ENCODE results near the gene PRKCD.

The PRKCD gene

DNA sequence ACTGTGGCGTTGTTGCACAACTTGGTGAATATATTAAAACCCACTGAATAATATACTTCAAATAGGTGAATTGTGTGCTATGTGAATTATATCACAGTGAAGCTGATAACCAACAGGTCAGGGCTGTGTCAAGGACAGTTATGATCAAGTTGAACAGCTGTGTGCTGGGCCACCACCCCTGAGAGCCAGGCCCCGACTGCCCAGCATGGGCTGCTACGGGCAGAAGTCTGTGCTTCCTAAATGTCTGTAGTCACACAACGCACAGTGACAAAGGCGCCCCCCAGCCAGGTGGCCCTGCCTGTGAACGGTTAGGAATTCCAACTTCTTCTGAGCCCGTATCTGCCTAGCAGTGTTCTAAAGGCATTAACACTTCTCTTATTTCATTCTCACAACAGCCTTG lies 62.0 kb downstream of the PRKCD start:
- H3K9ac ChIP-seq (ENCODE audit: insufficient read length, low read depth), result no peak overlapping the region
- TF ChIP-seq YY1 (IDR thresholded peaks at IDR 0.05; ENCODE audit: insufficient read depth, insufficient read length) (no peak), ZNF274 (IDR thresholded peaks at IDR 0.05; ENCODE audit: low read depth, low read length) (no peak), SUZ12 (IDR thresholded peaks at IDR 0.05; ENCODE audit: extremely low read depth, insufficient read depth, insufficient read length) (no peak)
- peaks cover 2% of the 10 kb centered on the region for H3K4me1 ChIP-seq (ENCODE audit: insufficient read depth, insufficient read length)
- no peaks in the 10 kb centered on the region for H3K27me3 ChIP-seq (ENCODE audit: insufficient read depth, insufficient read length)
- peaks cover 58% of the 10 kb centered on the region for H3K36me3 ChIP-seq (ENCODE audit: insufficient read depth, insufficient read length, low read length)
- no peak for DNase-seq (ENCODE audit: low read depth, low spot score)
- H3K9me3 ChIP-seq (ENCODE audit: insufficient read depth, low read length), result no peaks in the 10 kb centered on the region
- H3K4me3 ChIP-seq (ENCODE audit: insufficient read length, low read depth), result no peak overlapping the region

DNA sequence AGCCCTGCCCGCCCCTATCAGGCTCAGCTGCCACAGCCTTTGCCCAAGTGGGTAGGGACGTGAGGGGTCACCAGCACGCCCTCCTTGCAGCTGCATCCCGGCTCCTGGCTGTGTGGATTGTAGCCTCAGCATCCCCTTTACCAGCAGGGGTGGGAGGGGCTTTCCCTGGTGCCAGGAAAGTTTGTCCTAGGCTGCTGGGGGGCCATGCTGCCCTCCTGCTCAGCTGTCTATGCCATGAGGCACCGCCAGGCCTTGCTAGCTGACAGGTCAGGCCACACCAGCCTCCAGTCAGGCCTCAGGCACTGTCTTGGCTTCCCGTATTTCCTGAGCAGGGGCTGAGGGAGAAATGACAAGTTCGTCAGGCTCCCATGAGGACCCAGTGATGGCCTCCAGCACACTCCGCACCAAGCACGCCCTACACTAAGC lies 62.5 kb downstream of the PRKCD start:
- DNase-seq (ENCODE audit: low read depth, low spot score), result no peak
- TF ChIP-seq ZNF274 (IDR thresholded peaks at IDR 0.05; ENCODE audit: low read depth, low read length) (no peak), SUZ12 (IDR thresholded peaks at IDR 0.05; ENCODE audit: extremely low read depth, insufficient read depth, insufficient read length) (no peak), YY1 (IDR thresholded peaks at IDR 0.05; ENCODE audit: insufficient read depth, insufficient read length) (no peak)
- H3K36me3 ChIP-seq (ENCODE audit: insufficient read depth, insufficient read length, low read length), result peaks cover 63% of the 10 kb centered on the region

DNA sequence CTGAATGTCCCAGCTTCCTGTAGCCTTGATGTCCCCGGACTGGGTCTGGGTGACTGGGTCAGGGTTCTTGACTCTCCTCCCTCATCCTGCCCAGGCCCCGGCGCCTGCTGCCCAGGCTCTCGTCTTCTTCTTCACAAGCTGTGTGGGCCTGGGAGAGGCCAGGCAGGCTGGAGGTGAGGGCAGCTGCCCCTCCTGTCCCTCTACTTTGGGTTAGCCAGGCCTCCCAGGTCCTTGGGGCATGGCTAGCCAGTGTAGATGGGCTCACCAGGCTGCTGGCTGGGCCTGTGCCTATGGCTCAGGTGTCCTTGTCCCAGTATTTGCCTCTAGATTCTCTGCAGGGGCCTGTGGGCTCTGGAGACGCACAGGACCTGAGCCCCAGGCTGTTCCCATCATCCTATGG lies 63.0 kb downstream of the PRKCD start:
- Histone ChIP-seq H3K27me3 (ENCODE audit: insufficient read depth, insufficient read length) (no peaks in the 10 kb centered on the region), H3K4me1 (ENCODE audit: insufficient read depth, insufficient read length) (peaks cover 7% of the 10 kb centered on the region), H3K9me3 (ENCODE audit: insufficient read depth, low read length) (no peaks in the 10 kb centered on the region), H3K9ac (ENCODE audit: insufficient read length, low read depth) (no peak overlapping the region), H3K36me3 (ENCODE audit: insufficient read depth, insufficient read length, low read length) (peaks cover 68% of the 10 kb centered on the region), H3K4me3 (ENCODE audit: insufficient read length, low read depth) (no peak overlapping the region)
- DNase-seq (ENCODE audit: low read depth, low spot score), result no peak
- no peak for TF ChIP-seq YY1 (IDR thresholded peaks at IDR 0.05; ENCODE audit: insufficient read depth, insufficient read length)
- no peak for TF ChIP-seq ZNF274 (IDR thresholded peaks at IDR 0.05; ENCODE audit: low read depth, low read length)

More for the DNA sequence above, 62.5 kb downstream of the PRKCD start:
- Histone ChIP-seq H3K9ac (ENCODE audit: insufficient read length, low read depth) (no peak overlapping the region), H3K4me3 (ENCODE audit: insufficient read length, low read depth) (no peak overlapping the region), H3K9me3 (ENCODE audit: insufficient read depth, low read length) (no peaks in the 10 kb centered on the region), H3K4me1 (ENCODE audit: insufficient read depth, insufficient read length) (peaks cover 5% of the 10 kb centered on the region), H3K27me3 (ENCODE audit: insufficient read depth, insufficient read length) (no peaks in the 10 kb centered on the region)

DNA sequence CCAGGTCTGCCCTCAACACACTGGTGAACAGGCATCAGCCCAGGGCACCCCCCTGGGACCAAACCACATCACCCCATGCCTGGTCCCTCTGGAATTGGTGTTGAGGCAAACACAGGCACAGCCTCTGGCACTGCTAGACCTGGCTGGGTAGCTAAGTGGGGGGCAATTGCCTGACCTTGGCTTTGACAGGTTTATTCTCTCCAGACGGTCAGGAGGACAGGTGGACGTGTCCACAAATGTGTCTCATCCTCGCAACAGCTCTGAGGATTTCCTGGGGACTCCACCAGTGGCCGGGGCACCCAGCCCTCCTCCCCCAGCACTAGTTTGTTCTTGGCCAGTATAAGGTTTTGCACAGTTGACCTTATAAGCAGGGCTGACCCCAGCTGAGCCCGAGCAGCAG lies 63.5 kb downstream of the PRKCD start:
- Histone ChIP-seq H3K27me3 (ENCODE audit: insufficient read depth, insufficient read length) (no peaks in the 10 kb centered on the region), H3K9me3 (ENCODE audit: insufficient read depth, low read length) (no peaks in the 10 kb centered on the region), H3K9ac (ENCODE audit: insufficient read length, low read depth) (no peak overlapping the region), H3K4me3 (ENCODE audit: insufficient read length, low read depth) (no peak overlapping the region), H3K36me3 (ENCODE audit: insufficient read depth, insufficient read length, low read length) (peaks cover 73% of the 10 kb centered on the region), H3K4me1 (ENCODE audit: insufficient read depth, insufficient read length) (peaks cover 7% of the 10 kb centered on the region)
- DNase-seq (ENCODE audit: low read depth, low spot score), result no peak
- TF ChIP-seq YY1 (IDR thresholded peaks at IDR 0.05; ENCODE audit: insufficient read depth, insufficient read length), result no peak

DNA sequence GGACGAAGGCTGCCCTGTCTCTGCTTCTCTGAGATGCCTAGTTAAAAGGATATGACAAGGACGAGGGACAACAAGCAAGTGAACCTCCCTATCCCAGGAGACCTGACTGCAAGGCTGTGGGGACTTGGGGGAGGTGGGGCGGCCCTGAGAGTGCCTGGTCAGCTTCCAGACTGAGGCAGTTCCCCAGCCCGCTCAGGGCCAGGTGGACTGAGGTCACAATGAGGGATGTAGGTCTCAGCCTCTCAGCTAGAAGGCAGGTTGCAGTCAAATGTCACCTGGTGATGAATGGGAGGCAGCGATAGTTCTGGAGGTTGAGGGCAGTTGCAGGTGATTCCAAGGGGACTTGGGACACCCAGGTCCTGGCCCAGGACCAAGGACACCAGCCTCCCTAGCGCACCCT lies 64.2 kb downstream of the PRKCD start:
- no peak for DNase-seq (ENCODE audit: low read depth, low spot score)
- TF ChIP-seq SUZ12 (IDR thresholded peaks at IDR 0.05; ENCODE audit: extremely low read depth, insufficient read depth, insufficient read length) (no peak), YY1 (IDR thresholded peaks at IDR 0.05; ENCODE audit: insufficient read depth, insufficient read length) (no peak), ZNF274 (IDR thresholded peaks at IDR 0.05; ENCODE audit: low read depth, low read length) (no peak)
- Histone ChIP-seq H3K36me3 (ENCODE audit: insufficient read depth, insufficient read length, low read length) (peaks cover 80% of the 10 kb centered on the region), H3K27me3 (ENCODE audit: insufficient read depth, insufficient read length) (no peaks in the 10 kb centered on the region), H3K9ac (ENCODE audit: insufficient read length, low read depth) (no peak overlapping the region), H3K9me3 (ENCODE audit: insufficient read depth, low read length) (no peaks in the 10 kb centered on the region), H3K4me1 (ENCODE audit: insufficient read depth, insufficient read length) (peaks cover 7% of the 10 kb centered on the region), H3K4me3 (ENCODE audit: insufficient read length, low read depth) (no peak overlapping the region)

DNA sequence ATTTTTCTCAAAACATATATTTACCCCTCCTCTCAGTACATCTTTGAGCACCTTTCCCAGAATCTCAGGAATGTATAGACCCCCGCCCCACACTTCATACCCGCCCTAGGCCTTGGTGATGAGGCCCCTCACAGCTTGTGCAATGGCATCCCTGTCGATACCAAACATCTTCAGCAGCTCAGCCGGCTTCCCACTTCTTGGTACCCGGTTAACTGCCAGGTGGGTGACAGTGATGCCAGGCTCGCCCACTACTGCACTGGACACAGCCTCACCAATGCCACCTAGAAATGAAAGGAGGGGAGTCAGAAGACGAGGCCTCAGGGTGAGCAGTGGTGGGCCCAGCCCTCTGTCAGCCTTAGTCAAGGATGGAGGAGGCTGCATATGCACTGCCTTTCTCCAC lies 64.6 kb downstream of the PRKCD start:
- TF ChIP-seq YY1 (IDR thresholded peaks at IDR 0.05; ENCODE audit: insufficient read depth, insufficient read length) (no peak), SUZ12 (IDR thresholded peaks at IDR 0.05; ENCODE audit: extremely low read depth, insufficient read depth, insufficient read length) (no peak), ZNF274 (IDR thresholded peaks at IDR 0.05; ENCODE audit: low read depth, low read length) (no peak)
- H3K4me3 ChIP-seq (ENCODE audit: insufficient read length, low read depth), result no peak overlapping the region
- peaks cover 84% of the 10 kb centered on the region for H3K36me3 ChIP-seq (ENCODE audit: insufficient read depth, insufficient read length, low read length)
- no peaks in the 10 kb centered on the region for H3K9me3 ChIP-seq (ENCODE audit: insufficient read depth, low read length)
- no peak overlapping the region for H3K9ac ChIP-seq (ENCODE audit: insufficient read length, low read depth)
- H3K27me3 ChIP-seq (ENCODE audit: insufficient read depth, insufficient read length), result no peaks in the 10 kb centered on the region
- no peak for DNase-seq (ENCODE audit: low read depth, low spot score)
- peaks cover 7% of the 10 kb centered on the region for H3K4me1 ChIP-seq (ENCODE audit: insufficient read depth, insufficient read length)

DNA sequence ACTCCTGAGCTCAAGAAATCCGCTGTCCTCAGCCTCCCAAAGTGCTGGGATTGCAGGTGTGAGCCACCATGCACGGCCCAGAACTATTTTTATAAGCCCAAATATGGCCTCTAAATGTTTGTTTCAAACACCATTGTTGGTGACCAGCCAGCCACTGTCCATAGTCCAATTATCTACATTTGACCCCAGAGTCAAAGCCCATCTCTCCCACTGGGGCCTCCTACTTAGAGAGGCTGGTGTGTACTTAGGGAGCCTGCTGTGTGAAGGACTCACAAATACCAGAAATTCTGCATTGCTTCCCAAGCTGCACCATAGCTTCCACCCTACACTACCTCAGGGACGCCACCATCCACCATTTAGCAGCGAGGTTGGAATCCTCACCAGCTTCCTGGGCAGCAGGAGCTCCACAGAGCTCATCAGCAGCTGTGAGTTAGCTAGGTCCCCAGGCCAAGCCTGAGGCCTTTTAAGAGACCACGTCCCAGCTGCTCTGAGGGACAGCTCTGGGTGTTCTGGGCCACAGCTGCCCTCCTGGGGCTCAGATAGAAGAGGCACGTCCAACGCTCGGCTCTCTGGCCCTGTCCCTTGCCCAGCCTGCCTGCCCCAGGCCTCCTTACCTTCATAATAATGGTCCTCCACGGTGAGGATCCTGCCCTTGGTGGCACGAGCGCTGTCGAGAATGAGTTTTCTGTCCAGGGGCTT lies 65.3 kb downstream of the PRKCD start:
- Histone ChIP-seq H3K36me3 (ENCODE audit: insufficient read depth, insufficient read length, low read length) (peaks cover 91% of the 10 kb centered on the region), H3K9ac (ENCODE audit: insufficient read length, low read depth) (no peak overlapping the region), H3K27me3 (ENCODE audit: insufficient read depth, insufficient read length) (no peaks in the 10 kb centered on the region), H3K9me3 (ENCODE audit: insufficient read depth, low read length) (no peaks in the 10 kb centered on the region), H3K4me1 (ENCODE audit: insufficient read depth, insufficient read length) (peaks cover 7% of the 10 kb centered on the region), H3K4me3 (ENCODE audit: insufficient read length, low read depth) (no peak overlapping the region)
- no peak for DNase-seq (ENCODE audit: low read depth, low spot score)
- TF ChIP-seq ZNF274 (IDR thresholded peaks at IDR 0.05; ENCODE audit: low read depth, low read length) (no peak), SUZ12 (IDR thresholded peaks at IDR 0.05; ENCODE audit: extremely low read depth, insufficient read depth, insufficient read length) (no peak), YY1 (IDR thresholded peaks at IDR 0.05; ENCODE audit: insufficient read depth, insufficient read length) (no peak)

Data from NT2/D1 (cell line).